Gastrocnemius medialis (tissue), 4 donors: ENCODE measurements around the gene CPZ. TPM values are rescaled to one million over a fixed set of nuclear protein-coding genes. Genes with fewer than 3 reads are reported as not detected.

ENCODE experiments used
- ATAC-seq, 2 donors: fragments of 150-250 bp; one replicate each; pipeline ENCODE4 v1.9.1; 2016
- DNase-seq, 2 donors: peaks; one replicate each; pipeline ENCODE4 v3.0.0-alpha.2; 2019
- H3K27ac ChIP-seq, 4 donors: fragments of 200-600 bp; sonication (generic); 1 replicate in 1 of 4; 2 replicates in 3 of 4; pipeline ENCODE4 v1.5.1; 2016 to 2018; ENCODE audit warnings: mild to moderate bottlenecking in 2 of 4, moderate library complexity in 1 of 4
- H3K27me3 ChIP-seq, 3 donors: fragments of 200-600 bp; sonication (generic) in 2 of 3; 1 replicate in 1 of 3; 2 replicates in 2 of 3; pipeline versions ENCODE4 v1.5.1 to v1.6.0; 2016 to 2019; ENCODE audit warnings: mild to moderate bottlenecking in 1 of 3, moderate library complexity in 1 of 3
- H3K36me3 ChIP-seq, 2 donors: fragments of 200-600 bp; sonication (generic) in 1 of 2; one replicate each; pipeline ENCODE4 v1.5.1; 2017 to 2018
- H3K4me1 ChIP-seq, 2 donors: fragments of 200-600 bp; sonication (generic) in 1 of 2; one replicate each; pipeline ENCODE4 v1.5.1; 2016 to 2017; ENCODE audit warnings: mild to moderate bottlenecking in 2 of 2
- H3K4me3 ChIP-seq, 4 donors: fragments of 200-600 bp; sonication (generic) in 3 of 4; 1 replicate in 1 of 4; 2 replicates in 3 of 4; pipeline ENCODE4 v1.5.1; 2016 to 2019; ENCODE audit warnings: mild to moderate bottlenecking in 2 of 4
- H3K9me3 ChIP-seq, 3 donors: fragments of 200-600 bp; sonication (generic) in 2 of 3; 1 replicate in 1 of 3; 2 replicates in 2 of 3; pipeline ENCODE4 v1.5.1; 2016 to 2019
- POLR2A ChIP-seq, 2 donors: fragments of 450-650 bp; IDR thresholded peaks; one replicate each; pipeline ENCODE4 v1.6.1; 2017; ENCODE audit warnings: antibody characterized with exemption in 2 of 2, mild to moderate bottlenecking in 2 of 2, moderate library complexity in 2 of 2
- in situ Hi-C, 4 donors: fragments of 200-750 bp; cut with MboI; loops; one replicate each; pipeline versions ENCODE4 v1.15.0 to v1.8.0; 2017; ENCODE audit warnings: low sequenced_read_pairs in 4 of 4
- intact Hi-C: fragments of 100-400 bp; cut with DNase I; formaldehyde crosslinking; loops from one replicate; pipeline ENCODE4 v1.15.1; 2023; ENCODE audit warnings: low total_unique reads
- total RNA-seq, 4 donors: library from RNA; depleted of rRNA; stranded (reverse); fragments of >200 nt; gene quantifications; one replicate each; pipeline versions ENCODE4 v1.1.0 to v1.2.3, GENCODE V29; 2016
- TF ChIP-seq, protein P1 (sequence below), 5 experiments: fragments of 450-650 bp in 3 of 5; fragments of 200-600 bp in 2 of 5; sonication (generic) in 2 of 5; IDR thresholded peaks in 4 of 5; conservative IDR thresholded peaks in 1 of 5; 1 replicate in 4 of 5; 2 replicates in 1 of 5; pipeline ENCODE4 v1.5.1; 2016 to 2019; ENCODE audit warnings: antibody characterized with exemption in 5 of 5, mild to moderate bottlenecking in 3 of 5, moderate library complexity in 3 of 5

CPZ gene
- total RNA-seq, 4 donors from 2014 or later = not detected

DNA sequence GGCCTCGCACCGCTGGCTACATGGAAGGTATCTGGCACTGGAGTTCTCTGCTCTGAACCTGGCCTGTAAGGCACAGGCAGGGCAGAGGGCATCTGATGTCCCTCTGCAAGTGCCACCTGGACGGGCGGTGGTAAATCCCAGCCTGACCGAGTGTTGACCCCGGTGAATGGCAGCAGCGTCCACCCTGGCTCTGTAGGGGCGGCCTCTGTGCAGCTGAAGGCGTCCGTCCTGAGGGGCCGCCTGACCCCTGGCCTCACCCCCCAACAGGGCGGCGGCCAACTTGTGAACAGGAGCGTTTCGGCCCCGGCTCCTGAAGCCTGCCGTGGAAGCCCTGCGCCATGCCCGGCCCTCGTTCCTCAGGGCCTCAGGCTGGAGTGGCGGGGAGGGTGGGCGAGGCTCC lies 51.4 kb downstream of the CPZ start:
- no peak for DNase-seq
- ATAC-seq = no peak
- in situ Hi-C loops (no loop called here), intact Hi-C loops (no loop called here)
- H3K4me1 ChIP-seq = no peaks in the 10 kb centered on the region
- H3K4me3 ChIP-seq = no peak overlapping the region
- TF ChIP-seq, protein P1, sequence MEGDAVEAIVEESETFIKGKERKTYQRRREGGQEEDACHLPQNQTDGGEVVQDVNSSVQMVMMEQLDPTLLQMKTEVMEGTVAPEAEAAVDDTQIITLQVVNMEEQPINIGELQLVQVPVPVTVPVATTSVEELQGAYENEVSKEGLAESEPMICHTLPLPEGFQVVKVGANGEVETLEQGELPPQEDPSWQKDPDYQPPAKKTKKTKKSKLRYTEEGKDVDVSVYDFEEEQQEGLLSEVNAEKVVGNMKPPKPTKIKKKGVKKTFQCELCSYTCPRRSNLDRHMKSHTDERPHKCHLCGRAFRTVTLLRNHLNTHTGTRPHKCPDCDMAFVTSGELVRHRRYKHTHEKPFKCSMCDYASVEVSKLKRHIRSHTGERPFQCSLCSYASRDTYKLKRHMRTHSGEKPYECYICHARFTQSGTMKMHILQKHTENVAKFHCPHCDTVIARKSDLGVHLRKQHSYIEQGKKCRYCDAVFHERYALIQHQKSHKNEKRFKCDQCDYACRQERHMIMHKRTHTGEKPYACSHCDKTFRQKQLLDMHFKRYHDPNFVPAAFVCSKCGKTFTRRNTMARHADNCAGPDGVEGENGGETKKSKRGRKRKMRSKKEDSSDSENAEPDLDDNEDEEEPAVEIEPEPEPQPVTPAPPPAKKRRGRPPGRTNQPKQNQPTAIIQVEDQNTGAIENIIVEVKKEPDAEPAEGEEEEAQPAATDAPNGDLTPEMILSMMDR (IDR thresholded peaks at IDR 0.05 in 4 of 5, conservative IDR thresholded peaks at IDR 0.05 in 1 of 5) = no peak
- no peak for TF ChIP-seq POLR2A (IDR thresholded peaks at IDR 0.05)
- no peaks in the 10 kb centered on the region for H3K27me3 ChIP-seq
- no peak overlapping the region for H3K27ac ChIP-seq
- H3K9me3 ChIP-seq = no peaks in the 10 kb centered on the region
- H3K36me3 ChIP-seq = no peaks in the 10 kb centered on the region

DNA sequence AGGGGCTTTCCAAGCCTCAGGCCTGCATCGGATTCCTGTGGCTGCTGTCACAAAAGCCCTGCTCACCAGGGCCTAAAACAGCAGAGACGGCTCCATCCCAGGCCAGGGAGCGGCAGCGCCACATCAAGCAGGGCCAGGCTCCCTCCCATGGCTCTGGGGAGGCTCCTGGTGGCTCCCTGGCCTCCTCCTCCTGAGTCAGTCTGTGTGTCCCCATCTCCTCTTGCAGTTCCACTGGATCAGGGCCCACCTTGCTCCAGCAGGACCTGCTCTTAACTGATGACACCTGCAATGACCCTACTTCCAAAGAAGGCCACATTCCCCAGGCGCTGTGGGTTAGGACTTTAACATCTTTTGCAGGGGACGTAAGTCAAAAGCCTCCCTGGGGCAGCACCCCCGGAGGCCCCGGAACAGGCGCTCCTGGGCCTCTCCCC lies 51.9 kb downstream of the CPZ start:
- no peak for ATAC-seq
- TF ChIP-seq, protein P1 (IDR thresholded peaks at IDR 0.05 in 4 of 5, conservative IDR thresholded peaks at IDR 0.05 in 1 of 5) = no peak
- TF ChIP-seq POLR2A (IDR thresholded peaks at IDR 0.05) = no peak
- H3K4me3 ChIP-seq = no peak overlapping the region
- in situ Hi-C loops = no loop called here
- intact Hi-C loops = no loop called here
- H3K27ac ChIP-seq = no peak overlapping the region
- H3K9me3 ChIP-seq = no peaks in the 10 kb centered on the region
- H3K4me1 ChIP-seq = no peaks in the 10 kb centered on the region
- no peaks in the 10 kb centered on the region for H3K36me3 ChIP-seq
- no peak for DNase-seq
- H3K27me3 ChIP-seq = no peaks in the 10 kb centered on the region

DNA sequence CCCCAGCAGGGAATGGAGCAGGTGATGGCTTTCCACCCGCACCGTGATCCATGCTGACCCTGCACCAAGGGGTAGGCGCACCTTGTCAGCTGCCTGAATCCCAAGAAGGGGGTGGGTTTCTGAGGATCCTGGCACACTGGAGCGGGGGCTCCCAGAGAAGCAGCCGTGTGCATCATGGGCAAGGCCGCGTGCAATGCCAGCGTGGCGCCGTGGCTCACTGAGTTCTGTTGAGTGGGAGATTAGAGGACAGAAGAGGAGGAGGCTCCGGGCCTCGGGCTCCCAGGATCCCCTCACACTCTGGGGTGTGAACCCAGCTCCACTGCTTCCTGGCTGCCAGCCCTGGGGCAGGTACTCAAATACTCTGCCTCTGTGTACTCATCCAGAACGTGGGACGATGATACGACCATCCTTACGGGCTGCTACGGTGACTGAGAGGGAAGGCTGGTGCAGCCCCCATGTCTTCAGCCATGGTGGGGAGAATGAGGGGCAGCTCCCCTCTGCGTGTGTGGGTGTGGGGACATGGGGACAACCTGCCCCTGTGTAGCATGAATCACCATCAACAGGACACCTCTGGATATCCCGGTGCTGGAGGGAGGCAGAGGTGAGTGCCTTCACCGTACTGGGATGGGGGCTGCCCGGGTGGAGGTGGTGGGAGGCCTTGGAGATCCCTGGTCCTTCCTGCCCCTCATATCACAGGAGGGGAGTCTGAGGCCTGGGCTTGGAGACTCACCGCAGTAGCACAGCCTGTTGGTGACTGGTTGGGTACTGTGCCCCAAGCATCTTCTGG lies 52.6 kb downstream of the CPZ start:
- intact Hi-C loops (no loop called here), in situ Hi-C loops (no loop called here)
- DNase-seq = no peak
- H3K36me3 ChIP-seq = no peaks in the 10 kb centered on the region
- no peak overlapping the region for H3K27ac ChIP-seq
- no peaks in the 10 kb centered on the region for H3K4me1 ChIP-seq
- no peak for ATAC-seq
- TF ChIP-seq, protein P1 (IDR thresholded peaks at IDR 0.05 in 4 of 5, conservative IDR thresholded peaks at IDR 0.05 in 1 of 5) = no peak
- no peak for TF ChIP-seq POLR2A (IDR thresholded peaks at IDR 0.05)
- no peaks in the 10 kb centered on the region for H3K9me3 ChIP-seq
- no peak overlapping the region for H3K4me3 ChIP-seq
- H3K27me3 ChIP-seq = no peaks in the 10 kb centered on the region

DNA sequence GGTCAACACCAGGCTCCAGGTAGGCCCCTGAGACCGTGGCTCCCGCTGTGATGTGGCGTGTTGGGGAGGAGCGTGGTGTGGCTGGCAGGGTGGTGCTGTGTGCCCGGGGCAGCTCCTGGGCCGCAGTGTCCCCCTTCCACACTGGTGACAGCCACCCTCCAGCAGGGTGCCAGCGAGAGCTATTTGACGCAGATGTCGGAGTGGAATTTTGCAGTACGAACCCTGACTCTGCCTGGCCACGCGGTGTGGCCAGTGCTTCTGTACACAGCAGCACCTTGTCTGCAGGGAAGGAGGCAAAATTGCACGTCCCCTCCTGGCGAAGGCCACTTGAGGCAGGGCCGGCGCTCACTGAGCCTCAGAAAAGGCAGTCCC lies 53.2 kb downstream of the CPZ start:
- H3K4me3 ChIP-seq = no peak overlapping the region
- DNase-seq = no peak
- H3K27me3 ChIP-seq = no peaks in the 10 kb centered on the region
- no peak for ATAC-seq
- no peaks in the 10 kb centered on the region for H3K9me3 ChIP-seq
- no peaks in the 10 kb centered on the region for H3K36me3 ChIP-seq
- intact Hi-C loops (no loop called here), in situ Hi-C loops (no loop called here)
- no peaks in the 10 kb centered on the region for H3K4me1 ChIP-seq
- TF ChIP-seq, protein P1 (IDR thresholded peaks at IDR 0.05 in 4 of 5, conservative IDR thresholded peaks at IDR 0.05 in 1 of 5) = no peak
- TF ChIP-seq POLR2A (IDR thresholded peaks at IDR 0.05) = no peak
- H3K27ac ChIP-seq = no peak overlapping the region
